Fibroblast of mammary gland (primary cell): ENCODE results near the gene ELMO1.

Source experiments
- DNase-seq: peaks from one replicate; pipeline ENCODE4 v3.0.0-alpha.2; 2010; ENCODE audit warnings: low read depth
- H3K4me3 ChIP-seq: 2 replicates; pipeline ENCODE4 v1.5.1; 2011; ENCODE audit warnings: low read depth, mild to moderate bottlenecking, low read length, moderate library complexity; ENCODE audit not compliant: control insufficient read depth
- TF ChIP-seq, protein P1 (sequence below): conservative IDR thresholded peaks from 2 replicates; pipeline ENCODE4 v1.5.1; 2011; ENCODE audit warnings: low read depth, low read length, inconsistent platforms; ENCODE audit not compliant: control insufficient read depth, insufficient read depth

Gene ELMO1

DNA sequence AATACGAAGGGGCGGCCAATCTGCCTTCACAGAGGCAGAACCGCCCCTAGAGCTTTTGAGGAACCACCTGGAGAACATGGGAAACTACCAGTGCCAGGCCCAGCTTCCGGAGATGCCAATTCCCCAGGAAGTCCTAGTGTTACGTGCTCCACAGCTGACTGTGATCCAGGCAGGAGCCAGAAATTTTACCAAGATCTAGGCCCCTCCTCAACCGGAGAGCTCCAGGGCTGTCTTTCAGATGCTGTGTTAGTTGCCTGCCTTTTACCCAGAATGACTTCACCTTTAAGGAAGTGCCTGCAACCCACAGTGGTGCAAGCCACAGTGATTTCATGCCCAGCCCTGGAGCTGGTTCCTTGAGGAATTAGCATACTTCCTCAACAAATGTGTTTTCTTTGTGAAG, 62.9 kb downstream of the ELMO1 start:
- TF ChIP-seq, protein P1, sequence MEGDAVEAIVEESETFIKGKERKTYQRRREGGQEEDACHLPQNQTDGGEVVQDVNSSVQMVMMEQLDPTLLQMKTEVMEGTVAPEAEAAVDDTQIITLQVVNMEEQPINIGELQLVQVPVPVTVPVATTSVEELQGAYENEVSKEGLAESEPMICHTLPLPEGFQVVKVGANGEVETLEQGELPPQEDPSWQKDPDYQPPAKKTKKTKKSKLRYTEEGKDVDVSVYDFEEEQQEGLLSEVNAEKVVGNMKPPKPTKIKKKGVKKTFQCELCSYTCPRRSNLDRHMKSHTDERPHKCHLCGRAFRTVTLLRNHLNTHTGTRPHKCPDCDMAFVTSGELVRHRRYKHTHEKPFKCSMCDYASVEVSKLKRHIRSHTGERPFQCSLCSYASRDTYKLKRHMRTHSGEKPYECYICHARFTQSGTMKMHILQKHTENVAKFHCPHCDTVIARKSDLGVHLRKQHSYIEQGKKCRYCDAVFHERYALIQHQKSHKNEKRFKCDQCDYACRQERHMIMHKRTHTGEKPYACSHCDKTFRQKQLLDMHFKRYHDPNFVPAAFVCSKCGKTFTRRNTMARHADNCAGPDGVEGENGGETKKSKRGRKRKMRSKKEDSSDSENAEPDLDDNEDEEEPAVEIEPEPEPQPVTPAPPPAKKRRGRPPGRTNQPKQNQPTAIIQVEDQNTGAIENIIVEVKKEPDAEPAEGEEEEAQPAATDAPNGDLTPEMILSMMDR, result no peak
- DNase-seq, result no peak
- no peak overlapping the region for H3K4me3 ChIP-seq

DNA sequence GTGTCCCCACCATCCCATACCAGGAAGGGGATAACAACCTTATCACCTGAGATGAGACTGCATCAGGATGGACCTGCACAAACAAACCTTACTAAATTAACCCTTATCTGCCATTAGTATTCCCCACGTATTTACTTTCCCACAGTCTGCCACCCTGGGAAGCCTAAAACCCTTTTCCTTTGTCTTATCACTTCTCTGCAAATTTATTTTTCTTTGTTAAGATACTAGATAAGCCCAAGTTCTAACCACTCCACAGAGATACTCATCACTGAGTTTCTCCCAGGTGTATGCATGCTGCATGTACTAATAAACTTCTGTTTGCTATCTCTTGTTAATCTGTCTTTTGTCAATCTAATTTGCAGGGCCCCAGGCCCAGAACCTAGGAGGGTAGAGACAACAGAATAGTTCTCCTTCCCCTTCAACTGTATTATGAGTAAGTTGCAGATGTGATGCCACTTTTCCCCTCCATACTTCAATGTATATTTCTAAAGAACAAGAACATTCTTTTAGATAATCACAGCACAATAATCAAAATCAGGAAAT, 66.0 kb downstream of the ELMO1 start:
- no peak for DNase-seq
- no peak overlapping the region for H3K4me3 ChIP-seq
- TF ChIP-seq, protein P1, result no peak

DNA sequence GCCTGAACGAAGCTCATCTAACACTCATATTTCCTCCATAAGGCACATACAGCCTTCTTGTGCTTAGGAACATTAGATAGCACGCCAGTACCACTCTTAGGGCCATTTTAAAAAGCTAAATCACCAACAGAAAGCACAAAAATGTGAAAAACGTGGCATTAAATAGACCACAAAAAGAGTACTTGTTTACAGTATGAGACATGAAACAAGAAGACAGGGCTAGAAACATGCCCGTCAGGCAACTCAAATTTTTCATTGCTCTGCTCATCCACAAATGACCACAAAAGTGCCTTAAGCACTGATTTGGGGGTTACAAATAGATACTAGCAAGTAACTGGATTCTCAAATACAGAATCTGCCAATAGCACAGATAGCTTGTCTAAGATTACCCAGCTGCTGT, 67.8 kb downstream of the ELMO1 start:
- DNase-seq, result no peak
- H3K4me3 ChIP-seq, result no peak overlapping the region
- TF ChIP-seq, protein P1, result no peak

- H3K4me3 ChIP-seq, result no peak overlapping the region
- TF ChIP-seq, protein P1, result no peak
- DNase-seq, result no peak
Measured at GRCh38 chr7:37379546-37380277, 69.0 kb downstream of the ELMO1 start.

GRCh38 chr7:37377231-37377630, 71.4 kb downstream of the ELMO1 start:
- no peak for DNase-seq
- H3K4me3 ChIP-seq, result no peak overlapping the region
- TF ChIP-seq, protein P1, result no peak

GRCh38 chr7:37376386-37376785, 72.3 kb downstream of the ELMO1 start:
- TF ChIP-seq, protein P1, result no peak
- peak; percentile 15 for DNase-seq
- H3K4me3 ChIP-seq, result no peak overlapping the region
